MM.1S (cell line): Measurements from ENCODE around the gene ACOT2.
"Not testable (repeated sequence)": the region's sequence is repeated elsewhere in the genome, so short reads cannot be mapped to it uniquely, and the experiment has no call there.

Experiments
- CTCF ChIP-seq: fragments of 300-600 bp; sonication (generic); IDR thresholded peaks from 2 replicates; pipeline ENCODE4 v1.5.1; 2016; ENCODE audit warnings: antibody characterized with exemption, low read length, mixed read lengths
- EZH2phosphoT487 ChIP-seq: fragments of 300-600 bp; sonication (generic); IDR thresholded peaks from 2 replicates; pipeline ENCODE4 v1.6.1; 2018; ENCODE audit warnings: antibody characterized with exemption, low read length

GRCh38 chr14:73562696-73563095 lies 6.3 kb upstream of the ACOT2 start:
- TF ChIP-seq CTCF, EZH2phosphoT487: not testable (repeated sequence)
